Measurements from ENCODE around the gene GLO1.
"Not testable (repeated sequence)": the region's sequence is repeated elsewhere in the genome, so short reads cannot be mapped to it uniquely, and the experiment has no call there.

The GLO1 gene

GRCh38 chr6:38705924-38706323, 3.0 kb upstream of the GLO1 start:
- DNase-seq (ENCODE audit: low read depth): no peak

GRCh38 chr6:38703949-38704590, 1.1 kb upstream of the GLO1 start:
- DNase-seq (ENCODE audit: low read depth): no peak

- DNase-seq (ENCODE audit: low read depth): no peak
These were observed 1.4 kb downstream of the GLO1 start for GRCh38 chr6:38701551-38701950.

DNA sequence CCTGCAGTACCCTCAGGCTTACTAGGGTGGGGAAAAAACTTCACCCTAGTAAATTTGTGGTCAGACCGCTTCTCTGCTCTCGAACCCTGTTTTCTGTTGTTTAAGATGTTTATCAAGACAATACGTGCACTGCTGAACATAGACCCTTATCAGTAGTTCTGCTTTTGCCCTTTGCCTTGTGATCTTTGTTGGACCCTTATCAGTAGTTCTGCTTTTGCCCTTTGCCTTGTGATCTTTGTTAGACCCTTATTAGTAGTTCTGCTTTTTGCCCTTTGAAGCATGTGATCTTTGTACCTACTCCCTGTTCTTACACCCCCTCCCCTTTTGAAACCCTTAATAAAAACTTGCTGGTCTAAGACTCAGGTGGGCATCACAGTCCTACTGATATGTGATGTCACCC, 3.2 kb downstream of the GLO1 start:
- DNase-seq (ENCODE audit: low read depth): not testable (repeated sequence)

DNA sequence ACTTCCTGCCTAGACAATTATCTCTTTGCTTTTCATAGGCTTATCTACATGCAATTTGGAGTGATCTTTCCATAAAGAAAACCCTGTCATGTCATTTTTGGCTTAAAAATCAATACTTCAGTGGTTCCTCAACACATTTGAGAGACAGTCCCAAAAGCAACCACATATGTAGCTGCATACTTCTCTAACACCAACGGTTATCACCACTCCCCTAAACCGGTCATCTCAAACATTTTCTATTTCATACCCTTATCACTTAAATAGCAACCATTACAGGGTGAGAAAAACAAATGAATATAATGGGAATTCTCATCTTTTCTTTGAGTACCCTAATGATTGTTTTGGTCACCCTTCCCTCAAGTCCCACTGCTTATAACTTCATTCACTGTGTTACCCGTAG, 5.1 kb downstream of the GLO1 start:
- no peak for DNase-seq (ENCODE audit: low read depth)

DNA sequence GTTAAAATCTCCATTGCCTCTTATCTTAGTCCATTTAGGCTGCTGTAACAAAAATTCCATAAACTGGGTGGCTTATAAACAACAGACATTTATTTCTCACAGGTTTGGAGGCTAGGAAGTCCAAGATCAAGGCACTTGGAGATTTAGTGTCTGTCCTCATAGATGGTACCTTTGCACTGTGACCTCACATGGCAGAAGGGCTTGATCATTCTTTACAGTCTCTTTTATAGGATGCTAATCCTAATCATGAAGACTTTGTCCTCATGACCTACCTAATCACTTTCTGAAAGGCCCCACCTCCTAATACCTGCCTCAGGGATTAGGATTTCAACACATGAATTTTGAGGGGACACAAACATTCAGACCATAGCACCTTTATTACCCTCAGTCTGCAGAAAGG, 6.6 kb downstream of the GLO1 start:
- no peak for DNase-seq (ENCODE audit: low read depth)

GRCh38 chr6:38695933-38696332, 7.0 kb downstream of the GLO1 start:
- no peak for DNase-seq (ENCODE audit: low read depth)

- DNase-seq (ENCODE audit: low read depth): no peak
These were observed 7.6 kb downstream of the GLO1 start for GRCh38 chr6:38695227-38695900.

- no peak for DNase-seq (ENCODE audit: low read depth)
These were observed 14.3 kb downstream of the GLO1 start for GRCh38 chr6:38688579-38689087.

GRCh38 chr6:38687549-38687948, 15.4 kb downstream of the GLO1 start:
- no peak for DNase-seq (ENCODE audit: low read depth)

DNA sequence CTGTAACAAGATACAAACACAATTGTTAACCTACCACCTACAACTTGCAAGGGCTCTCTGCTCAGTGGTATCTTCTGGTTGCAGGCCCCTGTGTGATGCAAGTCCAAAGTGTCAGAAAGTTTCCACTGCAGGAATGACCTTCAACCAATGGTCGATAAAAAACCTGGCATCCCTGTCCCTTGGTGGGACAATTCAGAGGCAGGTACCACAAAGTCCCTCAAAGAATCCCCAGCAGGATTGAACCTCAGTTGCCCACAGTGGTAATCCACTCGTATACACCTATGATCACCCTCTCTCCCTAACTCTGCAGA, 15.9 kb downstream of the GLO1 start:
- no peak for DNase-seq (ENCODE audit: low read depth)

DNA sequence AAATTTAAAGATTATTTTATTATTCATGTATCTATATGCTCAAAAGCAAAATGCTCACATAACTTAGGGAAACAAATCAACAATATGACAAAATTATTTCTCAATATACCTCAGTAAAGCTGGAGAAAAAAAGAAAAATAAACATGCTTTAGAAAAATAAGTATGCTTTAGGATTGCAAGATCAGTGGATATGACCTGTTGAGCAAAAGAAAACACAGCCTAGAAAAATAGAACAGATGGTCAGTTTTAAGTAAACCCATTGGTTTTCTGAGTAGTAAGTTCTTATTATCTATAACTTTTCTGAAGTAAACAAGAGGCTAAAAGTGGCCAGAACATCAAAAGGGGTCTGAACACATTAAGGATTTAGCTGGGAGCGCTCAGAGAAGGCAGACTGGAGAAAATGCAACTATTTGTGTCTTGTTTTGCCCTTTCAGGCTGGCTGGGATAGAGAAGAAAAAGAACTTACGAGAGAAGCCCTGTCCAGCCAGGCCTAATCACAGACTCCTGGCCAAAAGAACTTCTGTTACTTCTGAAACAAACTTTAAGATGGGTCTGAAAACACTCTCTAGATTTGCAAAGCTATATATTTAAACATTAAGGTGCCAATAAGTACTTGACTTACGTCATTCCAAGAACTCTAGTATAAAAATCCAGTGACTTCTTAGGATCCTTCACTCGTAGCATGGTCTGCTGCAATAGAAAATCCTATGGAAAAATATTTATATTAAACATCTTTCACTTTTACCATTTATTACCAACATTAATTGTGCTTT, 16.5 kb downstream of the GLO1 start:
- no peak for DNase-seq (ENCODE audit: low read depth)

DNA sequence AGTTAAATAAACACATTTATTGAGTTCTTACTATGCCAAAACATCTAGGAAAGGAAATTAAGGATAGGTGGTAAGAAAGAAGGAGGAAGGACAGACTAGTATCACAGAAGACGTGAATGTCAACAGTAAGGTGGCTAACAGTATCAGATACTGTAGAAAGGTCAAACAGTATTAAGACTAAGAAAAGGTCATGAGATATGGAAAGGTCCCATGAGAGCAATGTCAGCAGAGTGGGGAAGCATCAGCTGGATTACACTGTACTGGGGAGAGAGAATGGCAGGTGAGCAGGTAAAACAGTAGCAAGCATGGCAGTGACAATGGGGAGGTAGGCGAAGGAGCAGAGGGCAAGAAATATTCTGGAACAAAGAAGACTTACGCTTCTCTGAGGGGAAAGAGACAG, 18.0 kb downstream of the GLO1 start:
- DNase-seq (ENCODE audit: low read depth): no peak

DNA sequence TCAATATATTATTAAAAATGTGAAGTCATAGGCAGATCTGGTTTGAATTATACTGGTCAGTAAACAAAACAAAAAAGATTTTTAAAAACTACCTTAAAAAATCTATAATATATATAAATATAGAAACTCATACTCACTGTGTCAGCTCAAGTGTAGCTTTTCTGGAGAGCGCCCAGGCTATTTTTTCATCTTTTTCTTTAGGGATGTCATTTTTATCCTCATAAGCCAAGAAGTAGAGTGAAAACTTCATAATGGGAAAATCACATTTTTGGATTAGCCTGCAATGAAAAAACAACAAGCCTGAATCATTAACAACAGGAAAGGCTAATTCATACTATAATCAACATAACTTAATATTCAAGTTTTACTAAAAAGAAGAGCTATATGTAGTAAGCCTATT, 18.7 kb downstream of the GLO1 start:
- DNase-seq (ENCODE audit: low read depth): no peak

GRCh38 chr6:38681850-38682249, 21.1 kb downstream of the GLO1 start:
- DNase-seq (ENCODE audit: low read depth): no peak

DNA sequence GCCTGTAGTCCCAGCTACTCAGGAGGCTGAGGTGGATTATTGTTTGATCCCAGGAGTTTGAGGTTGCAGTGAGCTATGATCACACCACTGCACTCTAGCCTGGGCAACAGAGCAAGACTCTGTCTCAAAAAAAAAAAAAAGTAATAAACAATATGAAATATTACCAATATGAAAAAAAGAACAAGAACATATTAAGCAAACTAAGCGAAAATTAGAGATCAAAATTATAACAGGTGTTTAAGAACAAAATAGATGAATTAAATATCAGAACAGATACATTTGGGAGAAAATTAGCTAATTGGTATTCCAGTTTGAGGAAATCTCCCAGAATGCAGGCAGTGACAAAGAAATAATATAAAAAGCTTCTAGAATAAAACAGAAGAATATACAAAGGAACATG, 23.3 kb downstream of the GLO1 start:
- no peak for DNase-seq (ENCODE audit: low read depth)

GRCh38 chr6:38678178-38678760, 24.7 kb downstream of the GLO1 start:
- no peak for DNase-seq (ENCODE audit: low read depth)

DNA sequence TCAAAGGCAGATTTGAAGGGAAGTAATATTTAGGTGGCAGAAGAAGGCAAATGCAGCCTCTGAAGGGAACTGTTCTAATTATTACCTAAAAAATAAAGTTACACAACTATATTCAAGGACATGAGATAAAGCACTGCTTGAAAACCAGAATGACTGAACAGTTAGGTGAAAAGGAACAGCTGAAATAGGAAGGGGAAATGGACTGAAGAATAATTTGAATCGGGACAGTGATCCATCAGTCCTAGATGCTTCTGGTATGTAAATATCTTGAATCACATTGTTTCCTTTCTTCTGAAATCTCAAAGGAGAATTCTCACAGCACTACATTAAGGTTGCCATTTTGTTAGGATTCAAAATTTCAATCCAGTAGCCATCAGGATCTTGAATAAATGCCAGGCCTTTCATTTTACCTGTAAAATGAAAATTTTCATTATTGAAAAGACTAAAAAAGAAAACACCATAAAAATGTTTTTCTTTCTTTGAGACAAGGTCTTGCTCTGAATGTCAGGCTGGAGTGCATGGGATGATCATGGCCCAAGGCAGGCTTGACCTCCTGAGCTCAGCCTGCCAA, 25.9 kb downstream of the GLO1 start:
- no peak for DNase-seq (ENCODE audit: low read depth)

- DNase-seq (ENCODE audit: low read depth): no peak
These were observed 26.5 kb downstream of the GLO1 start for GRCh38 chr6:38676236-38676973.

GRCh38 chr6:38673397-38674165, 29.4 kb downstream of the GLO1 start:
- no peak for DNase-seq (ENCODE audit: low read depth)

DNA sequence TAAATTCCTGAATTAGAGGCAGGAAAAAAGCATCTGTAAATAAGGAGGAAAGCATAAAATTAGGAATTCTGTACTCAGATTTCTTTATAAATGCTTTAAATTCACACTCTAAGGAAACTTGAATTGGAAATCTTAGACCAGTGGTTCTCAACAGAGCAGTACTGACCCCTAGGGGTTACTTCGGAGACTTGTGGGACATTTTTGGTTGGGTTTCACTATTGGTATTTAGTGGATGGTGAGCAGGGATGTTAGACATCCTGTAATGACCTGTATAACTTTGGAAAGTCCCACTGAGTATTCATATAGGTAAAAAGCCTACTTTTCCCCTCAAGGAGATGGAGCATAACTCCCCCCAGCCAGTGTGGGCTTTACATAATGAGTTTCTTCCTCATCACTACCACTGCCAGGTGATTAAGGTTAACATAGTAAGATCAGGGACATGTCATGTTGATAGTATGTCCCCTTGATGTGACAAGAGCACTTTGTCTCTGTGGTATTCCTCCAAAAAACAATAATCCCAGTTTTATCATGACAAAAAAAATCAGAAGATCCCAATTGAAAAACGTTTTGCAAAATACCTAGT, 31.0 kb downstream of the GLO1 start:
- no peak for DNase-seq (ENCODE audit: low read depth)
